Epithelial cell of esophagus (primary cell): ENCODE data around the gene SLC6A13.
"Not testable (repeated sequence)": the region's sequence is repeated elsewhere in the genome, so short reads cannot be mapped to it uniquely, and the experiment has no call there.

Experiments
- DNase-seq: peaks from one replicate; pipeline ENCODE4 v3.0.0; 2010; ENCODE audit warnings: low read depth
- H3K4me3 ChIP-seq: 2 replicates; pipeline ENCODE4 v1.5.1; 2011; ENCODE audit warnings: mild to moderate bottlenecking, low read length, control low read depth
- TF ChIP-seq, protein P1 (sequence below): IDR thresholded peaks from 2 replicates; pipeline ENCODE4 v1.5.1; 2011; ENCODE audit warnings: low read depth, mild to moderate bottlenecking, low read length, control low read depth, inconsistent platforms; ENCODE audit not compliant: insufficient read depth; ENCODE audit errors: missing control alignments

SLC6A13 gene

DNA sequence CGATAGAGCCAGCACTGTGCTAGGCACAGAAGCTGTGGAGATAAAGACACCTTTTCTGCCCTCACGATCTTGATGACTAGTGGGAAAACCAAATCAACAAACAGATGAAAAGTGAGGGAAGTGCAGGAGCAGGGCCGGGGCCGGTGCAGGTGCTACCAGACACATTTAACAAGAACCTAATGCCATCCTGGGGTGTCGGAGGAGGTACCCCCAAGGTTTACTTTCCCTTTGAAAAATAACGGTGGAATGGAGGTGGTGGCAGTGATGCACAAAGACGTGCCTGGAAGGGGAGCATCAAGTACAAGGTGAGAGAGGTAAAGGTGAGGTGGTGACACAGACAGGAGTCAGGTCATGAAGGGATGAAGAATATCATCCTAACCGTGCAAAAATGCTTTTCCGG, 22.1 kb downstream of the SLC6A13 start:
- H3K4me3 ChIP-seq: no peak overlapping the region
- DNase-seq: no peak
- TF ChIP-seq, protein P1, sequence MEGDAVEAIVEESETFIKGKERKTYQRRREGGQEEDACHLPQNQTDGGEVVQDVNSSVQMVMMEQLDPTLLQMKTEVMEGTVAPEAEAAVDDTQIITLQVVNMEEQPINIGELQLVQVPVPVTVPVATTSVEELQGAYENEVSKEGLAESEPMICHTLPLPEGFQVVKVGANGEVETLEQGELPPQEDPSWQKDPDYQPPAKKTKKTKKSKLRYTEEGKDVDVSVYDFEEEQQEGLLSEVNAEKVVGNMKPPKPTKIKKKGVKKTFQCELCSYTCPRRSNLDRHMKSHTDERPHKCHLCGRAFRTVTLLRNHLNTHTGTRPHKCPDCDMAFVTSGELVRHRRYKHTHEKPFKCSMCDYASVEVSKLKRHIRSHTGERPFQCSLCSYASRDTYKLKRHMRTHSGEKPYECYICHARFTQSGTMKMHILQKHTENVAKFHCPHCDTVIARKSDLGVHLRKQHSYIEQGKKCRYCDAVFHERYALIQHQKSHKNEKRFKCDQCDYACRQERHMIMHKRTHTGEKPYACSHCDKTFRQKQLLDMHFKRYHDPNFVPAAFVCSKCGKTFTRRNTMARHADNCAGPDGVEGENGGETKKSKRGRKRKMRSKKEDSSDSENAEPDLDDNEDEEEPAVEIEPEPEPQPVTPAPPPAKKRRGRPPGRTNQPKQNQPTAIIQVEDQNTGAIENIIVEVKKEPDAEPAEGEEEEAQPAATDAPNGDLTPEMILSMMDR: no peak

DNA sequence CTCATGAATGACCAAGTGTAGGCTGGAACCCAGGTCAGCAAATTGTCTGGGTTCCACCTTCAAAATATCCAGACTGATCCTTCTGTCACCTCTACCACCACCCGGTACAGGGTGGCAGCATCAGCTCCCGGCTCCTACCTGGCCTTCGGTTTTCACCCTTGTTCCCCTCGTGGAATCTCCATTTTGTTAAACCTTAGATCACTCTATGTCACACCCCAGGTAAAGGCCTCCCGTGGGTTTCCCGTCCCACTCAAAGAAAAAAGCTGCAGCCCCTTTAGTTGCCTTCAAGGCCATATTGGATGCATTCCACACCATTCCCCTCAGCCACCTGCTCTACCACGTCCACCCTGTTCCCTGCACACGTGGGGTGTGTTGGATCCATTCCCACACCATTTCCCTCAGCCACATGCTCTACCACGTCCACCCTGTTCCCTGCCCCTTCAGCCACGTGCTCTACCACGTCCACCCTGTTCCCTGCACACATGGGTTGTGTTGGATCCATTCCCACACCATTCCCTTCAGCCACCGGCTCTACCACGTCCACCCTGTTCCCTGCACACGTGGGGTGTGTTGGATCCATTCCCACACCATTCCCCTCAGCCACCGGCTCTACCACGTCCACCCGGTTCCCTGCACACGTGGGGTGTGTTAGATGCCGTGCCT, 23.8 kb downstream of the SLC6A13 start:
- TF ChIP-seq, protein P1: no peak
- no peak for DNase-seq
- no peak overlapping the region for H3K4me3 ChIP-seq

DNA sequence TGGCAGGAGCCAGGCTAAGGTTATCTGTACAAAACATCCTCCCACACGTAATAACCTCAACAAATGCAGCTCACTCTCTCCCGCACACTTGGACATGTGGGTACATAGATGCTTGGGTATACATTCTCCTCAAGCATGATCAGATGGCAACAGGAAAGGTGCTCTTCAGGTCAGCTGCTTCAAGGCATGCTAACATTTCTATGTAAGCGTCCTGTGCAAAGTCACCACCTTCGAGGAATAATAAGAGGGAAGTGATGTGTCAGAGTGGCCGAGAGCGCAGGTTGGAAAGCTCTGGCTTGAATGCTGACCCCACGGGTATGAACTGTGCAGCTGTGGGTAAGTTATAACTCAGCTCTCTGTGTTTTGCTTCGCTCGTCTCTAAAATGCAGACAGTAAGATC, 24.5 kb downstream of the SLC6A13 start:
- TF ChIP-seq, protein P1: no peak
- no peak overlapping the region for H3K4me3 ChIP-seq
- DNase-seq: no peak

DNA sequence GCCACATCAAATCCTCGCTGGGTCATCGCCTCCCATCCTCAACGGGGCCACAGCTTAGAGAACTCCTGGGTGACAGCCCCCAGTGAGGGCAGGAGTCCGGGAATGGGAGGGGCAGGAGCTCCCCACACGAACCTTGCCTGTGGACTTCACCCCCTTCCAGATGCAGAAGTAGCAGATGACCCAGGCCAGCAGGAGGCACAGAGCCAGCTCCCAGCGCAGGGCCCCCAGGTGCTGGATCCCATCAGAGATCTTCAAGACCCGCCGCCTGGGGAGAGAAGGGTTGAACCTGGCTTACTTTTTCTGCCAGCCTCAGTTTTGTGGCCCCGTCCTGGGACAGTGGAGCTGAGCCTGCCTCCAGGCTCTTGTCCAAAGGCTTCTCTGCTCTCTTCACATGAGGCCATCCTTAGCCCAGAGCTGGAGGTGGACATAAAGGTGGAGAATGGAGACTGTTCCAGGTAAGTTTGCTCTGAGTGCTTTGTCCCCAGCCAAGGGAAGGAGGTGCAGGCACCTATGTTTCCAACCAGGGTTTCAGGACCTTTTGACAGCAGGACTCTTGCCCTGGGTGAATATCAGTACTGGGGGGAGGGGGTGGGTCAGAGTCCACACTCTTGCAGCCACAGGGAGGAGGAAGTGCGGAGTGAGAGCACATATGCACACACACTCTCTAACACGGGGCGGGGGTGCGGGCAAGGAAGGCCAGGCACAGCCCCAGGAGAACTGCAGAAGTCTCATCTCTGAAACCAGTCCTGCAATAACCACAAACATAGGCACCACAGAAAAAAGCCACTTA, 25.4 kb downstream of the SLC6A13 start:
- no peak overlapping the region for H3K4me3 ChIP-seq
- no peak for DNase-seq
- TF ChIP-seq, protein P1: no peak

DNA sequence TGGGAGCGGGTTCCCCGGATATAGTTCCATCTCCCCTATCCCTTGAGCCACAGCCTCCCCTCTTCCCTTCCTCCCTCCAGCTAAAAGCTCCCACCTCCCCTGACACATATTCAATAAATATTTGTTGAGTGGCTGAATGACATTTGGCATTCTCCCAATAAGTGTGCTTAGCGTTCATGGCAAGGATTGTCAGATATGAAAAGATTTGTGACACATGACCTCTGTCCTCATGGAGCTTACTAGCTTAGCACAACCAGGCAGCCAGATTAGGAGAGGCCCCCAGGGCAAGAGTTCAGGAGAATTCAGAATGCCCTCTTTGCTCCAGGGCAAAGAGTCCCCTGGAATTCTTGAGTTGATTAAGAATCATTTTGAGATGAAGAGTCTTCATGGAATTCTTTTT, 26.2 kb downstream of the SLC6A13 start:
- no peak overlapping the region for H3K4me3 ChIP-seq
- TF ChIP-seq, protein P1: no peak
- DNase-seq: no peak

DNA sequence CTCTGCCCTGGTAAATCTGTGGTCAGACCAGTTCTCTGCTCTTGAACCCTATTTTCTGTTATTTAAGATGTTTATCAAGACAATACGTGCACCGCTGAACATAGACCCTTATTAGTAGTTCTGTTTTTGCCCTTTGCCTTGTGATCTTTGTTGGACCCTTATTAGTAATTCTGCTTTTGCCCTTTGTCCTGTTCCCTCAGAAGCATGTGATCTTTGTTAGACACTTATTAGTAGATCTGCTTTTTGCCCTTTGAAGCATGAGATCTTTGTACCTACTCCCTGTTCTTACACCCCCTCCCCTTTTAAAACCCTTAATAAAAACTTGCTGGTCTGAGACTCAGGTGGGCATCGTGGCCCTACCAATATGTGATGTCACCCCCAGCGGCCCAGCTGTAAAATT, 26.7 kb downstream of the SLC6A13 start:
- H3K4me3 ChIP-seq, DNase-seq: not testable (repeated sequence)

DNA sequence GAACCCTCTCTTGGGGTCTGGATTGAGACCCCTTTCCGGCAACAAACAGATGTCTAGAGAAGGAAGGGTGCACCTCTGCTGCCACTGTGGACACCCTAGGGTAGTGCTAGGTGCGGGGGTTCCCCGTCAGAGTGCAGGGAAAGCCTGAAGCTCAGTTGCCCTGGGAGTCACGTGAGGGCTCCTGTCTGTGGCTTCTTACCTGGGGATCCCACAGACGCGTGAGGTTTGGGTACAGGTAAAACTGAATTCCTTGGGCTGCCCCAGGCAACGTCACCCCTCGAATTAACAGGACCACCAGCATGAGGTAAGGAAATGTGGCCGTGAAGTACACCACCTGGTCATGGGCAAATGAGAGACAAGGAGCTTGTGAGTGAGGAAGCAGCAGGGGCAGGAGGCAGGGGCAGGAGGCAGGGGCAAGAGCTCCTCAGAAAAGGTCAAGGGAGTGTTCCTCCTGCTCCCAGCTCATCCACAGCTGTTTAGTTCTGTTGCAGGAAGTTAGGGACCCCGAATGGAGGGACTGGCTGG, 27.7 kb downstream of the SLC6A13 start:
- TF ChIP-seq, protein P1: no peak
- DNase-seq: no peak
- no peak overlapping the region for H3K4me3 ChIP-seq
